Measurements from ENCODE around the gene MAPK8IP1.

DNA sequence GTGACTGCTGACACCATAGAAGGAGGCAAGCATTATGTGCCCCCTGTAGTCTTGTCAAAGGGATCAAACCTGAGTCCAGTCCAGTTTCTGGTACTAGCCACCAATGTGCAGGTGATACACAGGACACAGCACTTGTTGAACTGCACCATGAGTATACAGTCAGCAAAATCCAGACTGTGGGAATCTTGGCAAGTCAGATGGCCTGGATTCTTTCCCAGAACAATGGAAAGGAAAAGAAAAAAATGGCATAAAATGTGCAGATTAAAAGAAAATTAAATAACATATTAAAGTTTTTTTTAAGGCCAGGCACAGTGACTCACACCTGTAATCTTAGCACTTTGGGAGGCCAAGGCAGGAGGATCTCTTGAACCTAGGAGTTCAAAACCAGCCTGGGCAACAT lies 21.4 kb upstream of the MAPK8IP1 start:
- TF ChIP-seq, protein P1, sequence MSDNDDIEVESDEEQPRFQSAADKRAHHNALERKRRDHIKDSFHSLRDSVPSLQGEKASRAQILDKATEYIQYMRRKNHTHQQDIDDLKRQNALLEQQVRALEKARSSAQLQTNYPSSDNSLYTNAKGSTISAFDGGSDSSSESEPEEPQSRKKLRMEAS (IDR thresholded peaks at IDR 0.05) = no peak
- TF ChIP-seq, protein P2, sequence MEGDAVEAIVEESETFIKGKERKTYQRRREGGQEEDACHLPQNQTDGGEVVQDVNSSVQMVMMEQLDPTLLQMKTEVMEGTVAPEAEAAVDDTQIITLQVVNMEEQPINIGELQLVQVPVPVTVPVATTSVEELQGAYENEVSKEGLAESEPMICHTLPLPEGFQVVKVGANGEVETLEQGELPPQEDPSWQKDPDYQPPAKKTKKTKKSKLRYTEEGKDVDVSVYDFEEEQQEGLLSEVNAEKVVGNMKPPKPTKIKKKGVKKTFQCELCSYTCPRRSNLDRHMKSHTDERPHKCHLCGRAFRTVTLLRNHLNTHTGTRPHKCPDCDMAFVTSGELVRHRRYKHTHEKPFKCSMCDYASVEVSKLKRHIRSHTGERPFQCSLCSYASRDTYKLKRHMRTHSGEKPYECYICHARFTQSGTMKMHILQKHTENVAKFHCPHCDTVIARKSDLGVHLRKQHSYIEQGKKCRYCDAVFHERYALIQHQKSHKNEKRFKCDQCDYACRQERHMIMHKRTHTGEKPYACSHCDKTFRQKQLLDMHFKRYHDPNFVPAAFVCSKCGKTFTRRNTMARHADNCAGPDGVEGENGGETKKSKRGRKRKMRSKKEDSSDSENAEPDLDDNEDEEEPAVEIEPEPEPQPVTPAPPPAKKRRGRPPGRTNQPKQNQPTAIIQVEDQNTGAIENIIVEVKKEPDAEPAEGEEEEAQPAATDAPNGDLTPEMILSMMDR (IDR thresholded peaks at IDR 0.05; ENCODE audit: low read depth, low read length, missing input control) = no peak
